Activated naive CD4-positive, alpha-beta T cell (primary cell): ENCODE results near the gene TAGLN.

Source experiments
- DNase-seq, 4 experiments: peaks; one replicate each; lab custom pipeline; 2025; lab: John Stamatoyannopoulos, UW

TAGLN gene

DNA sequence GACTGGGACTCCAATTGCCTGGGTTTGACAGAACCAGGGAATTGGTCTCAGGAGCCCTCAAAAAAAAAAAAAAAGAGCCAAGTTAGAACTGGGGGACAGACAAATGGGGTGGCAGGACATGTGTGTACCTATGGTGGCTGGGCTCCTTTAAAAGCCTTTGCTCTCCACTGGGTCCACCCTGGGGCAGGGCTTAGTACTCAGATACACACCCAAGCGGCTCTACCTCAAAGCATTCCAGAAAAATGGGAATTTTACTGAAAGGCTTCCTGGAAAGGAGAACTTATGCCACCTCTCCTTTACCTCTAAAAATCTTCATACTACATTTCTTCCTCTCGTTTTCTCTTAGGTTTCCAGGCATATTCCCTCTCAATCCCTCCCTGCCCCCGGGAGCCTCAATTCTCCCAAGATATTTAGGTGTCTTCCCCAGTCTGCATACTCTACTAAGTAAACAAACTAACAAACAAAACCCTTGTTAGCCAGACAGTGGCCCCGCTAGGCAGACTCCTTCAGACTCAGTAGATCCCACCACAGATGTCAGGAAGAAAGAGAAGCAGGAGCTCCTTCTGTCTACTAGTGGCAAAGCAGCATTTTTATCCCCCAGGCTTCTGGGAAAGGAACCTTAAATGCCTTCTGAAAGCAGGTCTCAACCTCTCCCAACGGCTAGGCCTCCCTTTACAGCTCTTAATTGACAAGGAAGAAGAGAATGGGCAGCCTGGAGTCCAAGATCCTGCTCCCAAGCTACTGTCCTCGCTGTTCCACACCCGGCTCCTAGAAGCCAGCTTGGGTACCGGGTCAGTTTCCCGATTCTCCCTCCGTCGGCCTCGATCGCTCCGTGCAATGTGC, 32.0 kb downstream of the TAGLN start:
- DNase-seq = no peak

DNA sequence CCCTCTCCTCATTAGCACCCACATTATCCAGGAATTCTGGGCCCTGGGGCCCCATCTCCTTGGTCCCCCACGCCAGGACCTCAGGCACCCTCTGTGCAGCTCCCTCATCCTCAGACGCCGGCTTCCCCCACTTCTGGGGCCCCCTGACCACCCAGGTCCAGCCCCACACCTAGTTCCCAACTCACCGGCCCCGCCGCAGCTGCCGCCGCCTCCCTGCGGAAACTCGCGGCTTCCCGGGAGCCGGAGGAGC, 32.6 kb downstream of the TAGLN start, which contains the start of gene PCSK7:
Gene PCSK7 (minus strand): TSS at position 232 of the 250 bp plus-strand sequence. CDS start 2,229 bp downstream, outside the sequence.
- DNase-seq = no peak

DNA sequence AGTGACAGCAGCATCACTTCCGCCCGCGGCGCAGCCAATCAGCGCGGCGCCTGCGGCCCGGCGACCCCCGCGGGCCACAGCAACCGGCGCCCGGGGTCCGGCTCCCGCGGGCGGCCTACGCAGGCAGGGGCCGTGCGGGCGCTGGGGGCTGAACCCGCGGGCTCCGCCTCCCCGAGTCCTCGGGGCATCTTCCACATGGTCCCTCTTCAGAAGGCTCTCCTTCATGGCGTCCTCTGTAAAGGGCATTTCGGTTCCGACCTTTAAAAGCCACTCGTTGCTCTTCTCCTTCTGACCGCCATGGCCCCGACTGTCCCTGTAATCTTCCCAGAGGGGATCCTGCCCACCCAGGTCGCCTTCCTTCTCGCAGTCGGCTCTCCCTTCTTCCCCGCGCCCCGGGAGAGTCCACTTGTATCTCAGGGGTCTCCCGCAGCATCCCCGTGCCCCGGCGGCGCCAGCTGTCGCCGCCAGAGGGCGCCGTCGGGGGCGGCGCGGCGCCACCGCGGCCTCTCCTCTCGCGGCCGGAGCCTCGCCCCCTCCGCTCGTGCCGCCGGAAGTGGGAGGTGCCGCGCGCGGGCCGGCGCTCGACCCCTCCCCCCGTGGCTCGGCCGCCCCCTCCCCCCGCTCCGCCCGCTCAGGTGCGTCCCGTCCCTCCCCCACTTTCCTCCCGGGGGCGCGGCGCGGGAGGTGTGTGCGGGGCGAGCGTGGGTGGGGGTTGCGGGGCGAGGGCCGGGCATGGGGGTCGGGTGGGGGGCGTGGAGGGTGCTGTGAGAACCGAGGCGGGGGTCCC, 33.1 kb downstream of the TAGLN start, which contains the start of gene RNF214:
Gene RNF214 (plus strand): TSS at position 580 of the 787 bp plus-strand sequence. CDS start 1,602 bp downstream, outside the sequence.
- DNase-seq = peak; percentile 38 to 74 (median 44)

DNA sequence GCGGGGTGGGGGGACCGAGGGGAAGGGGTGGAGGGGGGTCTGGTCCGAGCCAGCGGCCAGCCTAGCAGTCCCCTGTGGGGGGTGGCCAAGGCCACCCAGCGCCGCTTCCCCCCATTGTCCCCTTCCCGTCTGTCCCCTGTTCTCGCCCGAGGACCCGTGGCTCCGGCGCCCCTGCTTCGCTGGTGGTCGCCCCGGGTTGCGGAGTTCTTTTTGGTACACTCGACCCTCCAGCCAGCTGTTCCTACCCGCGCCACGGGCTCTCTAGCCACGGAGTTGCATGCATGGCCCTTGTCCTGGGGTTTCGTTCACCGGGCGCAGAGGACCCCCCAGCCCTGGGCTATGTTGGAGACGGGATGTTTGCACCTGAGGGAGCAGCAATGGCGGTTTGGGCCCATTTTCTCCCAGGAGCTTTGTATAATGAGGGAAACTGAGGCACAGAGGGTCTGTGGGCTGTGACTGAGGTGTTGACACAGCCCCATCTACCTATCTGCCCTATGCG, 33.8 kb downstream of the TAGLN start:
- DNase-seq = peak in 1 of 4 experiments; percentile 31

DNA sequence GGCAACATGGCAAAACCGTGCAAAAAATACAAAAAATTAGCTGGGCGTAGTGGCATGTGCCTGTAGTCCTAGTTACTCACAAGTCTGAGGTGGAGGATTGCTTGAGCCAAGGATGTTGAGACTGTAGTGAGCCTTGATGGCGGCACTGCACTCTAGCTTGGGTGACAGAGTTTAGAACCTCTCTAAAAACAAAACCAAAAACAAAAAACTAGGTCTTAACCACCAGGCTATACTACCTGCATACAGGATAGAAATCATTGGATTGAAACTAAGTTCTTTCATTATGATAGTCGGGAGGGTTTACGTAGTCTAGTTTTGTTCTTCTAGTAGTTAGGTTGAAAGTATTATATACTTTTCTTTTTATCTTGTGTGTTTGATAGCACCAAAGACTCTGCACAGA, 39.1 kb downstream of the TAGLN start:
- DNase-seq = no peak

DNA sequence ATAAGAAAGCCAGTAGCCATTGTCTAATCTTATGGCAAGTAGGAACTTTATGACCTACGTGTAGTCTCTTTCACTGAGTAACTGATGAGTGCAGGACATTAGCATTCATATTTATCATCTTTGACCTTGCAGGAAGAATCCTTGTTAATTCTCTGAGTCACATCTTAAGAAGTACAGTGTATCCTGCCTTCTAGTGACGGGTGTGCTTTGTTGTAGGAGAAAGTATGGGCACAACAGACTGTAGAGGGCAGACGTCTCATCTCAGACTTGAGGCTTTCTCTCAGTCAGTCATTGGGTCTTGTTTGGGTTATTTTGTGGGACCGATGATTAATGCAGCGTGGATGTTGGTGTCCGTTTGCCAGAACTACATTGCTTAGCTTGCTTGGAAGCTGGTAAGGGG, 40.1 kb downstream of the TAGLN start:
- no peak for DNase-seq

DNA sequence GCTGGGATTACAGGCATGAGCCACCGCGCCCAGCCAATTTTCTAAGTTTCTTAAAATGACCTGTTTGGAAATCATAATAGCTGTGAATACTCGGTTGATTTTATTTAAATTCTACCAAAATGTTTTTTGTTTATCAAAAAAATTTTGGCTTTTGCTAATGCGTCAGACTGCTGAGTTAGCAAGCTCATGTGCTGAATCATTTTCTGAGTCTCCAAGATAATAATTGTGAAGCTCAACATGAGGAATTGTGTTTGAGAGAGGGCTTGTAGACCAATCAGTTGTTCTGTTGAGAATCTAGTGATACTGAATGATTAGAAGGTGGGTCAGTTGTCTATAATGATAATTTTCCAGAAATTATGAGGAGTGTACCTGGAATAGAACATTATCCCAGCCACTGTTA, 49.2 kb downstream of the TAGLN start:
- DNase-seq = no peak

DNA sequence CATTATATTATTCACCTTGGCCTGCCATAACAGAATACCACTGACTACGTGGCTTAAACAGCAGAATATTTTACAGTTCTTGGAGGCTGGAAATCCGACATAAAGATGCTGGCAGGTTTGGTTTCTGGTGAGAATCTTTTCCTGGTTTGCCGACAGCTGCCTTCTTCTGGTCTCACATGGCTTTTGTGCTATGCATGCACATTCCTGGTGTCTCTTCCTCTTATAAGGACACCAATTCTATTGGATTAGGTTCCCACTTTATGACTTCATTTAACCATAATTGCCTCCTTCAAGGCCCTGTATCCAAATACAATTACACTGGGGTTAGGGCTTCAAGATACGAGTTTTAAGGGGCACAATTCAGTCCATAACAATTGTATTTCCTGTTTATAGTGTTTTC, 50.4 kb downstream of the TAGLN start:
- no peak for DNase-seq

DNA sequence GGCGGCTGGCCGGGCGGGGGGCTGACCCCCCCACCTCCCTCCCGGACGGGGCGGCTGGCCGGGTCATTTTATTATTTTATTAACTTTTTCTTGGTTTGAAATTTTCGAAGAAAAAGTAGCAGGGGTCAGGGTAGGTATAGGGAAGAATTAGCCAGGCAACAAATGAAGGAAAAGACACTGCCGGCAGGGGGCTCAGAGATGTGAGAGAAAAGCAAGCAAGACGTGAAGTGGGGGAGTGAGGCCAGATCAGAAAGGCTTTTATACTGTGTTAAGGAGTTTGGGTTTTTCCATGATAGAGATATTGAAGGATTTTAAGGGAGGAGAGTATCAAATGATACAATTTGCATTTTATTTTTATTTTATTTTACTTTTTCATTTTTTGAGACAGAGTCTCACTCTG, 52.3 kb downstream of the TAGLN start:
- DNase-seq = no peak

DNA sequence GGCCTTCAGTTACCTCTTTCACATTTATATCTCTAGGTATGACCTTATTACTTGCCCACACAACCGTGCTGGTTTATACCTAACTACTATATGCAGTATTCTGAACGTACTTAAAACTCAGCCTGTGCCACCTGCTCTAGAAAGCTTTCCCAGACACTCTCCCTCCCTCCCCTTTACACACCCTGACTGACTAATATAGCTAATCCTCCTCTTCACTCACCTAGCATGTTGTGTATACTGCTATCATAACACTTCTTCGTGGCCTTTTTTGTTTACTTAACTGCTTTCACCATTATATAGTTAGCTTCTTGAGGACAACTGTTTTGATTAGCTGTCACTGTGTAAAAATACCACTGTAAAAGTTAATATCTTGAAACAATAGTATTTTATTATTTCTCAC, 56.8 kb downstream of the TAGLN start:
- DNase-seq = no peak

DNA sequence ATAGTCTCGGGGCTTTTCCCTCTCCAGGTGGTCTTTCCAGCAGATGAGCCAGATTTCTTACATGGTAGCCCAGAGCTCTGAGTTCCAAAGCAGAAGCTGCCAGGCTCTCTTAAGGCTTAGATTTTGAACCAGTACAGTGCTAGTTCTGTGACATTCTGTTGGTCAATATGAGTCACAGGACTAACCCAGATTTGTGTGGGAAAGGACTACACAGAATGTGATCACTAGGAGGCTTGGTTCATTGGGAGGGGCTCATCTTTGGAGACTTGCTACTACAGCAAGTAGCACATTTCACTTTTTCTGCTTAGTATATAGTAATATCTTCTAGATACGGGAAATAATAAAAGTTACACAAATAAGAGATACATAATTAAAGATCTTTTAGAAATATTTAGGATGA, 57.4 kb downstream of the TAGLN start:
- DNase-seq = no peak
